Large intestine (tissue), 3 donors: Measurements from ENCODE around the gene MAP2K2. TPM values are rescaled to one million over a fixed set of nuclear protein-coding genes. Genes with fewer than 3 reads are reported as not detected.
"Not testable (repeated sequence)": the region's sequence is repeated elsewhere in the genome, so short reads cannot be mapped to it uniquely, and the experiment has no call there.

Experiments
- DNase-seq, 2 donors: peaks; one replicate each; pipeline versions ENCODE4 v3.0.0 to v3.0.0-alpha.2; 2013
- H3K27ac ChIP-seq: one replicate; pipeline ENCODE4 v1.5.1; 2013; ENCODE audit warnings: low read length
- H3K27me3 ChIP-seq: 2 replicates; pipeline ENCODE4 v1.6.1; 2013; ENCODE audit warnings: low read length; ENCODE audit not compliant: control insufficient read depth, insufficient read depth
- H3K36me3 ChIP-seq: 2 replicates; pipeline ENCODE4 v1.6.1; 2013; ENCODE audit warnings: low read length; ENCODE audit not compliant: control insufficient read depth, insufficient read depth
- H3K4me1 ChIP-seq: one replicate; pipeline ENCODE4 v1.6.1; 2013; ENCODE audit warnings: low read length; ENCODE audit not compliant: control insufficient read depth, insufficient read depth
- H3K4me3 ChIP-seq: one replicate; pipeline ENCODE4 v1.5.1; 2013; ENCODE audit warnings: low read length
- H3K9me3 ChIP-seq: one replicate; pipeline ENCODE4 v1.6.1; 2013; ENCODE audit warnings: mild to moderate bottlenecking, low read depth, low read length, moderate library complexity; ENCODE audit not compliant: control insufficient read depth
- WGBS: methylation state at CpG from one replicate; pipeline ENCODE4 v1.1.5; 2013; ENCODE audit warnings: low lambda C conversion rate; ENCODE audit not compliant: insufficient coverage; 5-methylcytosine and 5-hydroxymethylcytosine counted together
- polyA plus RNA-seq: library from polyadenylated mRNA; unstranded; fragments of 120-200 nt; gene quantifications from one replicate; pipeline ENCODE4 v1.2.1, GENCODE V29; 2013

MAP2K2 gene
- polyA plus RNA-seq, 1 donor = 188 TPM

GRCh38 chr19:4134351-4134750 is 10.4 kb upstream of the MAP2K2 start:
- no peaks in the 10 kb centered on the region for H3K9me3 ChIP-seq
- WGBS = 73% methylated on average over 2 of the region's 6 CpGs
- H3K27ac ChIP-seq = no peak overlapping the region
- H3K4me3 ChIP-seq = no peak overlapping the region
- H3K4me1 ChIP-seq = peaks cover 32% of the 10 kb centered on the region
- H3K36me3 ChIP-seq = no peaks in the 10 kb centered on the region
- H3K27me3 ChIP-seq = no peaks in the 10 kb centered on the region
- DNase-seq = no peak

GRCh38 chr19:4130744-4131438 is 7.0 kb upstream of the MAP2K2 start:
- Histone ChIP-seq H3K4me1 (peaks cover 22% of the 10 kb centered on the region), H3K9me3 (peaks cover 5% of the 10 kb centered on the region), H3K4me3 (no peak overlapping the region), H3K36me3 (no peaks in the 10 kb centered on the region), H3K27me3 (no peaks in the 10 kb centered on the region), H3K27ac (peak overlapping the region; percentile 94)
- DNase-seq = peak; percentile 84 to 96
- 0% methylated on average over 1 of the region's 8 CpGs for WGBS

- not testable (repeated sequence) for DNase-seq, H3K36me3 ChIP-seq, H3K27ac ChIP-seq, H3K4me3 ChIP-seq, H3K9me3 ChIP-seq, H3K27me3 ChIP-seq
- H3K4me1 ChIP-seq = peaks cover 29% of the 10 kb centered on the region
- no CpG with 5 or more reads among the region's 7 CpGs for WGBS
Observed at GRCh38 chr19:4129050-4129449, 5.1 kb upstream of the MAP2K2 start.

GRCh38 chr19:4127322-4127721 is 3.4 kb upstream of the MAP2K2 start:
- Histone ChIP-seq H3K27ac (peak overlapping the region; percentile 9), H3K4me1 (peaks cover 35% of the 10 kb centered on the region)
- not testable (repeated sequence) for H3K9me3 ChIP-seq, H3K4me3 ChIP-seq, H3K27me3 ChIP-seq, H3K36me3 ChIP-seq
- WGBS = no CpG with 5 or more reads among the region's 4 CpGs
- peak in 1 of 2 donors; percentile 44 for DNase-seq

- Histone ChIP-seq H3K36me3 (peaks cover 7% of the 10 kb centered on the region), H3K27me3 (no peaks in the 10 kb centered on the region), H3K4me3 (peak overlapping the region; percentile 68), H3K4me1 (peaks cover 14% of the 10 kb centered on the region), H3K9me3 (peaks cover 5% of the 10 kb centered on the region), H3K27ac (no peak overlapping the region)
- no peak for DNase-seq
- WGBS = 63% methylated on average over 1 of the region's 8 CpGs
Observed at GRCh38 chr19:4124638-4125037, 716 bp upstream of the MAP2K2 start.

GRCh38 chr19:4122480-4122879 is 1.4 kb downstream of the MAP2K2 start:
- Histone ChIP-seq H3K4me3 (peak overlapping the region; percentile 88), H3K27ac (no peak overlapping the region), H3K4me1 (peaks cover 13% of the 10 kb centered on the region), H3K9me3 (peaks cover 3% of the 10 kb centered on the region), H3K36me3 (peaks cover 18% of the 10 kb centered on the region), H3K27me3 (no peaks in the 10 kb centered on the region)
- 70% methylated on average over 3 of the region's 5 CpGs for WGBS
- DNase-seq = no peak

- no CpG with 5 or more reads among the region's 4 CpGs for WGBS
- peaks cover 23% of the 10 kb centered on the region for H3K36me3 ChIP-seq
- H3K27me3 ChIP-seq = no peaks in the 10 kb centered on the region
- no peak overlapping the region for H3K27ac ChIP-seq
- no peak overlapping the region for H3K4me3 ChIP-seq
- DNase-seq = no peak
- no peaks in the 10 kb centered on the region for H3K9me3 ChIP-seq
- peaks cover 13% of the 10 kb centered on the region for H3K4me1 ChIP-seq
Observed at GRCh38 chr19:4121815-4122214, 2.1 kb downstream of the MAP2K2 start.

- H3K27me3 ChIP-seq = no peaks in the 10 kb centered on the region
- H3K9me3 ChIP-seq = no peaks in the 10 kb centered on the region
- H3K27ac ChIP-seq = no peak overlapping the region
- H3K36me3 ChIP-seq = peaks cover 27% of the 10 kb centered on the region
- DNase-seq = no peak
- H3K4me3 ChIP-seq = no peak overlapping the region
- H3K4me1 ChIP-seq = peaks cover 13% of the 10 kb centered on the region
- no CpG with 5 or more reads among the region's 5 CpGs for WGBS
Observed at GRCh38 chr19:4121273-4121612, 2.7 kb downstream of the MAP2K2 start.

- no peak for DNase-seq
- H3K36me3 ChIP-seq = peaks cover 31% of the 10 kb centered on the region
- WGBS = no CpG with 5 or more reads among the region's 21 CpGs
- no peaks in the 10 kb centered on the region for H3K9me3 ChIP-seq
- no peak overlapping the region for H3K4me3 ChIP-seq
- no peak overlapping the region for H3K27ac ChIP-seq
- H3K27me3 ChIP-seq = no peaks in the 10 kb centered on the region
- peaks cover 13% of the 10 kb centered on the region for H3K4me1 ChIP-seq
Observed at GRCh38 chr19:4120559-4121272, 3.2 kb downstream of the MAP2K2 start.

- Histone ChIP-seq H3K4me1 (peaks cover 13% of the 10 kb centered on the region), H3K27me3 (no peaks in the 10 kb centered on the region), H3K4me3 (no peak overlapping the region), H3K9me3 (no peaks in the 10 kb centered on the region), H3K27ac (no peak overlapping the region), H3K36me3 (peaks cover 40% of the 10 kb centered on the region)
- WGBS = no CpG with 5 or more reads among the region's 13 CpGs
- no peak for DNase-seq
Observed at GRCh38 chr19:4119763-4120162, 4.2 kb downstream of the MAP2K2 start.
